GM23338 (cell line): ENCODE results near the gene PRKD1. TPM values are rescaled to one million over a fixed set of nuclear protein-coding genes. Genes with fewer than 3 reads are reported as not detected.

Source experiments
- ATAC-seq: fragments of 200-7000 bp; cut with Tn5 transposase; 3 replicates; pipeline ENCODE4 v1.9.1; 2020
- DNase-seq: peaks from one replicate; pipeline ENCODE4 v3.0.0-alpha.2; 2015; ENCODE audit warnings: low spot score
- H2AFZ ChIP-seq: fragments of 200-600 bp; sonication (generic); 2 replicates; pipeline ENCODE4 v1.8.0; 2016; ENCODE audit warnings: antibody characterized with exemption, mild to moderate bottlenecking, moderate library complexity
- H3F3A ChIP-seq: fragments of 200-600 bp; sonication (generic); replicated peaks from 2 replicates; pipeline ENCODE4 v1.8.0; 2017; ENCODE audit warnings: antibody characterized with exemption, mixed run types, low read depth
- H3K27ac ChIP-seq: fragments of 200-600 bp; sonication (generic); 2 replicates; pipeline ENCODE4 v1.6.1; 2016; ENCODE audit warnings: low read depth
- H3K27me3 ChIP-seq: fragments of 200-600 bp; sonication (generic); 2 replicates; pipeline ENCODE4 v1.8.0; 2016; ENCODE audit warnings: mild to moderate bottlenecking, mixed run types, moderate library complexity; ENCODE audit not compliant: insufficient read depth
- H3K36me3 ChIP-seq: fragments of 200-600 bp; sonication (generic); 2 replicates; pipeline ENCODE4 v1.8.0; 2016; ENCODE audit warnings: mild to moderate bottlenecking; ENCODE audit not compliant: insufficient read depth
- H3K4me1 ChIP-seq: fragments of 200-600 bp; sonication (generic); 2 replicates; pipeline ENCODE4 v1.8.0; 2016; ENCODE audit warnings: mild to moderate bottlenecking, moderate library complexity; ENCODE audit not compliant: insufficient read depth
- H3K4me2 ChIP-seq: fragments of 200-600 bp; sonication (generic); 2 replicates; pipeline ENCODE4 v1.7.1; 2017; ENCODE audit warnings: mixed run types
- H3K4me3 ChIP-seq: fragments of 200-600 bp; sonication (generic); 2 replicates; pipeline ENCODE4 v1.6.1; 2016; ENCODE audit warnings: mixed run types
- H3K79me2 ChIP-seq: fragments of 200-600 bp; sonication (generic); replicated peaks from 2 replicates; pipeline ENCODE4 v1.8.0; 2017; ENCODE audit warnings: mild to moderate bottlenecking; ENCODE audit not compliant: insufficient read depth
- H3K9me2 ChIP-seq: fragments of 200-600 bp; sonication (generic); 2 replicates; pipeline ENCODE4 v1.8.0; 2017; ENCODE audit not compliant: insufficient read depth
- H4K20me1 ChIP-seq: fragments of 200-600 bp; sonication (generic); replicated peaks from 2 replicates; pipeline ENCODE4 v1.8.0; 2017; ENCODE audit warnings: mild to moderate bottlenecking; ENCODE audit not compliant: insufficient read depth
- H3K27ac Mint-ChIP-seq: 2 replicates; pipeline ENCODE4 v1.8.0; 2020; ENCODE audit warnings: inconsistent platforms, mild to moderate bottlenecking, moderate library complexity, mixed read lengths
- H3K27me3 Mint-ChIP-seq: 3 replicates; pipeline ENCODE4 v1.8.0; 2022; ENCODE audit warnings: low read depth, mild to moderate bottlenecking, moderate library complexity, mixed read lengths, inconsistent platforms; ENCODE audit not compliant: insufficient read depth, poor library complexity
- H3K36me3 Mint-ChIP-seq: 3 replicates; pipeline ENCODE4 v1.8.0; 2021; ENCODE audit warnings: low read depth, mild to moderate bottlenecking, inconsistent platforms, moderate library complexity, mixed read lengths
- H3K4me1 Mint-ChIP-seq: 3 replicates; pipeline ENCODE4 v1.8.0; 2020; ENCODE audit warnings: mild to moderate bottlenecking, inconsistent platforms, mixed read lengths
- H3K4me3 Mint-ChIP-seq: 3 replicates; pipeline ENCODE4 v1.8.0; 2021; ENCODE audit warnings: moderate library complexity, mild to moderate bottlenecking, inconsistent platforms, mixed read lengths
- H3K9me3 Mint-ChIP-seq: 3 replicates; pipeline ENCODE4 v1.8.0; 2020; ENCODE audit warnings: moderate library complexity, mild to moderate bottlenecking, inconsistent platforms, mixed read lengths
- CTCF ChIP-seq, 2 experiments: fragments of 200-600 bp in 1 of 2; sonication (generic) in 1 of 2; conservative IDR thresholded peaks; 2 replicates each; pipeline versions ENCODE4 v1.5.1 to v1.6.1; 2016 to 2017; ENCODE audit warnings: antibody characterized with exemption in 2 of 2, low read depth in 2 of 2, mild to moderate bottlenecking in 2 of 2, moderate library complexity in 1 of 2
- JUNB ChIP-seq: IDR thresholded peaks from one replicate; pipeline ENCODE4 v1.6.1; 2016; ENCODE audit warnings: antibody characterized with exemption; ENCODE audit not compliant: unreplicated experiment
- POLR2AphosphoS5 ChIP-seq: IDR thresholded peaks from 2 replicates; pipeline ENCODE4 v1.6.1; 2016; ENCODE audit warnings: antibody characterized with exemption, low read depth
- REST ChIP-seq: IDR thresholded peaks from one replicate; pipeline ENCODE4 v1.6.1; 2018; ENCODE audit warnings: antibody characterized with exemption; ENCODE audit not compliant: unreplicated experiment
- ZNF114 ChIP-seq: fragments of 250-450 bp; sonication (Bioruptor Pico); IDR thresholded peaks from 2 replicates; pipeline ENCODE4 v1.5.0; 2020; ENCODE audit warnings: mild to moderate bottlenecking, moderate library complexity
- ZNF331 ChIP-seq: fragments of 250-450 bp; sonication (Bioruptor Pico); IDR thresholded peaks from 2 replicates; pipeline ENCODE4 v1.5.0; 2020; ENCODE audit warnings: low read depth, mild to moderate bottlenecking, moderate library complexity
- polyA plus RNA-seq: library from polyadenylated mRNA; unstranded; fragments of >200 nt; fragmentation: Nextera tagmentation; extraction: Ambion mirVana; gene quantifications from 2 replicates; pipeline ENCODE4 v1.2.1, GENCODE V29; 2016
- total RNA-seq: library from RNA; depleted of rRNA; stranded (reverse); fragments of >200 nt; shearing (Covaris generic); gene quantifications from 2 replicates; pipeline ENCODE4 v1.2.3, GENCODE V29; 2014

The PRKD1 gene
- total and polyA plus RNA-seq, 2 experiments from 2014 or later = 3.1 to 9.7 TPM

- no peak for TF ChIP-seq REST
- TF ChIP-seq ZNF114 (CRISPR knock-in tag) = no peak
- no peak for TF ChIP-seq POLR2AphosphoS5
Measured at GRCh38 chr14:29601616-29602015, 326.0 kb downstream of the PRKD1 start (continued).

GRCh38 chr14:29587761-29588470, 339.7 kb downstream of the PRKD1 start:
- H3K36me3 Mint-ChIP-seq = no peaks in the 10 kb centered on the region
- no peaks in the 10 kb centered on the region for H3K9me2 ChIP-seq
- no peaks in the 10 kb centered on the region for H3K9me3 Mint-ChIP-seq
- ATAC-seq (no peak), DNase-seq (no peak)
- no peaks in the 10 kb centered on the region for H3K27me3 Mint-ChIP-seq
- H3F3A ChIP-seq = no peaks in the 10 kb centered on the region
- no peaks in the 10 kb centered on the region for H3K79me2 ChIP-seq
- TF ChIP-seq CTCF (conservative IDR thresholded peaks at IDR 0.05; ENCODE audit: low read depth in 2 of 2) = no peak
- no peak for TF ChIP-seq REST
- TF ChIP-seq ZNF114 (CRISPR knock-in tag) = no peak
- no peak for TF ChIP-seq JUNB
- no peak for TF ChIP-seq ZNF331 (CRISPR knock-in tag)
- peaks cover 24% of the 10 kb centered on the region for H3K4me1 Mint-ChIP-seq
- no peaks in the 10 kb centered on the region for H3K27me3 ChIP-seq
- no peaks in the 10 kb centered on the region for H4K20me1 ChIP-seq
- H3K27ac Mint-ChIP-seq = no peak overlapping the region
- no peak overlapping the region for H3K27ac ChIP-seq
- H3K4me3 Mint-ChIP-seq = no peak overlapping the region
- H3K4me1 ChIP-seq = peaks cover 2% of the 10 kb centered on the region
- no peak overlapping the region for H2AFZ ChIP-seq
- no peaks in the 10 kb centered on the region for H3K36me3 ChIP-seq
- no peak overlapping the region for H3K4me3 ChIP-seq
- no peak overlapping the region for H3K4me2 ChIP-seq
